Activated naive CD4-positive, alpha-beta T cell treated with anti-CD3 and anti-CD28 coated beads, Interleukin-2, amount 10 ng/mL, durations not matched to agents 7 days and 5 days (primary cell): ENCODE data around the gene SCFD2.
A peak's percentile ranks its signal among the peaks of the same experiment; 100 is the strongest.

Experiments
- CTCF ChIA-PET: fragments of 350-600 bp; sonication (Branson Sonifier 250); formaldehyde crosslinking; loops from one replicate; lab custom pipeline; 2021; ENCODE audit warnings: antibody characterized with exemption; lab: Charles Lee
- DNase-seq: peaks from one replicate; pipeline ENCODE4 v3.0.0-alpha.2; 2020
- H3K27ac Mint-ChIP-seq: one replicate; pipeline ENCODE4 v1.8.0; 2021; ENCODE audit warnings: mild to moderate bottlenecking, moderate library complexity, mixed read lengths
- H3K27me3 Mint-ChIP-seq: one replicate; pipeline ENCODE4 v1.8.0; 2021; ENCODE audit warnings: mild to moderate bottlenecking, mixed read lengths
- H3K36me3 Mint-ChIP-seq: one replicate; pipeline ENCODE4 v1.8.0; 2021; ENCODE audit warnings: mixed read lengths
- H3K4me1 Mint-ChIP-seq: one replicate; pipeline ENCODE4 v1.8.0; 2021; ENCODE audit warnings: mixed read lengths
- H3K4me3 Mint-ChIP-seq: one replicate; pipeline ENCODE4 v1.8.0; 2021; ENCODE audit warnings: mild to moderate bottlenecking, moderate library complexity, mixed read lengths
- H3K9me3 Mint-ChIP-seq: one replicate; pipeline ENCODE4 v1.8.0; 2021; ENCODE audit warnings: mixed read lengths

The SCFD2 gene

GRCh38 chr4:53023677-53024299, 342.1 kb downstream of the SCFD2 start:
- Mint-ChIP-seq H3K27ac (no peak overlapping the region), H3K9me3 (no peaks in the 10 kb centered on the region), H3K27me3 (no peaks in the 10 kb centered on the region), H3K4me3 (no peak overlapping the region), H3K4me1 (no peaks in the 10 kb centered on the region), H3K36me3 (no peaks in the 10 kb centered on the region)
- CTCF ChIA-PET = no interaction called here
- no peak for DNase-seq

GRCh38 chr4:53022513-53023100, 343.3 kb downstream of the SCFD2 start:
- H3K27ac Mint-ChIP-seq = no peak overlapping the region
- no peaks in the 10 kb centered on the region for H3K36me3 Mint-ChIP-seq
- no peak overlapping the region for H3K4me3 Mint-ChIP-seq
- H3K9me3 Mint-ChIP-seq = no peaks in the 10 kb centered on the region
- H3K4me1 Mint-ChIP-seq = no peaks in the 10 kb centered on the region
- no peak for DNase-seq
- no peaks in the 10 kb centered on the region for H3K27me3 Mint-ChIP-seq
- CTCF ChIA-PET = no interaction called here

- DNase-seq = no peak
- no peaks in the 10 kb centered on the region for H3K4me1 Mint-ChIP-seq
- no peaks in the 10 kb centered on the region for H3K27me3 Mint-ChIP-seq
- H3K36me3 Mint-ChIP-seq = no peaks in the 10 kb centered on the region
- CTCF ChIA-PET = no interaction called here
- no peak overlapping the region for H3K4me3 Mint-ChIP-seq
- no peak overlapping the region for H3K27ac Mint-ChIP-seq
- no peaks in the 10 kb centered on the region for H3K9me3 Mint-ChIP-seq
These were observed 343.9 kb downstream of the SCFD2 start for GRCh38 chr4:53021754-53022512.

- Mint-ChIP-seq H3K9me3 (no peaks in the 10 kb centered on the region), H3K27ac (no peak overlapping the region), H3K27me3 (no peaks in the 10 kb centered on the region), H3K36me3 (no peaks in the 10 kb centered on the region), H3K4me3 (no peak overlapping the region), H3K4me1 (no peaks in the 10 kb centered on the region)
- CTCF ChIA-PET = no interaction called here
- DNase-seq = no peak
These were observed 346.1 kb downstream of the SCFD2 start for GRCh38 chr4:53019485-53020382.

GRCh38 chr4:53018471-53018870, 347.4 kb downstream of the SCFD2 start:
- Mint-ChIP-seq H3K36me3 (no peaks in the 10 kb centered on the region), H3K27ac (no peak overlapping the region), H3K4me1 (peaks cover 7% of the 10 kb centered on the region), H3K4me3 (no peak overlapping the region), H3K9me3 (no peaks in the 10 kb centered on the region), H3K27me3 (no peaks in the 10 kb centered on the region)
- no peak for DNase-seq
- CTCF ChIA-PET = no interaction called here

- H3K27ac Mint-ChIP-seq = no peak overlapping the region
- H3K27me3 Mint-ChIP-seq = no peaks in the 10 kb centered on the region
- peaks cover 3% of the 10 kb centered on the region for H3K36me3 Mint-ChIP-seq
- no peaks in the 10 kb centered on the region for H3K9me3 Mint-ChIP-seq
- CTCF ChIA-PET = interaction anchor here (0.7 to 1.8 kb wide), 6 partner anchors 15 to 1217 kb away, joined by 3 to 8 read pairs (median 4); no protein-coding TSS in a partner anchor
- H3K4me1 Mint-ChIP-seq = peaks cover 29% of the 10 kb centered on the region
- H3K4me3 Mint-ChIP-seq = no peak overlapping the region
- DNase-seq = no peak
These were observed 349.6 kb downstream of the SCFD2 start for GRCh38 chr4:53016099-53016820.

- H3K9me3 Mint-ChIP-seq = no peaks in the 10 kb centered on the region
- peaks cover 3% of the 10 kb centered on the region for H3K36me3 Mint-ChIP-seq
- peak; percentile 27 for DNase-seq
- no peak overlapping the region for H3K4me3 Mint-ChIP-seq
- H3K27me3 Mint-ChIP-seq = no peaks in the 10 kb centered on the region
- no peak overlapping the region for H3K27ac Mint-ChIP-seq
- CTCF ChIA-PET = interaction anchor here (0.7 to 1.8 kb wide), 7 partner anchors 116 to 1218 kb away, joined by 3 to 8 read pairs (median 3); no protein-coding TSS in a partner anchor
- peaks cover 33% of the 10 kb centered on the region for H3K4me1 Mint-ChIP-seq
These were observed 350.2 kb downstream of the SCFD2 start for GRCh38 chr4:53015681-53016080.

GRCh38 chr4:53014881-53015280, 351.0 kb downstream of the SCFD2 start:
- no peak for DNase-seq
- Mint-ChIP-seq H3K9me3 (no peaks in the 10 kb centered on the region), H3K27ac (no peak overlapping the region), H3K4me1 (peaks cover 36% of the 10 kb centered on the region), H3K4me3 (no peak overlapping the region), H3K36me3 (peaks cover 3% of the 10 kb centered on the region), H3K27me3 (no peaks in the 10 kb centered on the region)
- CTCF ChIA-PET = interaction anchor here (0.6 to 3.1 kb wide), 6 partner anchors 117 to 1219 kb away, joined by 3 to 13 read pairs (median 4); no protein-coding TSS in a partner anchor

GRCh38 chr4:53013873-53014775, 351.7 kb downstream of the SCFD2 start:
- Mint-ChIP-seq H3K36me3 (peaks cover 5% of the 10 kb centered on the region), H3K27me3 (no peaks in the 10 kb centered on the region), H3K27ac (peak overlapping the region; percentile 1), H3K9me3 (no peaks in the 10 kb centered on the region), H3K4me3 (no peak overlapping the region), H3K4me1 (peaks cover 40% of the 10 kb centered on the region)
- CTCF ChIA-PET = interaction anchor here (0.6 to 3.1 kb wide), 4 partner anchors 118 to 1220 kb away, joined by 3 to 13 read pairs (median 4); no protein-coding TSS in a partner anchor
- no peak for DNase-seq

- Mint-ChIP-seq H3K4me1 (peaks cover 40% of the 10 kb centered on the region), H3K36me3 (peaks cover 8% of the 10 kb centered on the region), H3K27me3 (no peaks in the 10 kb centered on the region), H3K9me3 (no peaks in the 10 kb centered on the region), H3K4me3 (peak overlapping the region; percentile 53), H3K27ac (peak overlapping the region; percentile 88)
- CTCF ChIA-PET = interaction anchor here (3.1 kb wide), 1 partner anchor 1221 kb away, joined by 13 read pairs; no protein-coding TSS in a partner anchor
- DNase-seq = peak; percentile 39
These were observed 353.1 kb downstream of the SCFD2 start for GRCh38 chr4:53012738-53013137.

- no peak for DNase-seq
- Mint-ChIP-seq H3K9me3 (no peaks in the 10 kb centered on the region), H3K4me1 (peaks cover 40% of the 10 kb centered on the region), H3K27ac (peak overlapping the region; percentile 55), H3K4me3 (no peak overlapping the region), H3K27me3 (no peaks in the 10 kb centered on the region), H3K36me3 (peaks cover 9% of the 10 kb centered on the region)
- CTCF ChIA-PET = interaction anchor here (1.0 kb wide), 1 partner anchor 15 kb away, joined by 3 read pairs; no protein-coding TSS in a partner anchor
These were observed 354.5 kb downstream of the SCFD2 start for GRCh38 chr4:53011259-53011905.

GRCh38 chr4:53010318-53010717, 355.5 kb downstream of the SCFD2 start:
- no peak overlapping the region for H3K27ac Mint-ChIP-seq
- DNase-seq = no peak
- H3K9me3 Mint-ChIP-seq = no peaks in the 10 kb centered on the region
- no peaks in the 10 kb centered on the region for H3K27me3 Mint-ChIP-seq
- H3K4me3 Mint-ChIP-seq = no peak overlapping the region
- CTCF ChIA-PET = no interaction called here
- H3K4me1 Mint-ChIP-seq = peaks cover 40% of the 10 kb centered on the region
- peaks cover 9% of the 10 kb centered on the region for H3K36me3 Mint-ChIP-seq
